GM21619 (cell line): Measurements from ENCODE around the gene OXTR.

Experiments
- ATAC-seq: cut with Tn5 transposase; IDR thresholded peaks from one replicate; pipeline ENCODE4 v1.9.1; 2021; ENCODE audit not compliant: unreplicated experiment

The OXTR gene

GRCh38 chr3:8769088-8769822 lies at the start of gene OXTR:
OXTR (minus strand) TSS chr3:8769613; CDS start chr3:8768187, 1,426 bp downstream.
- ATAC-seq: peak; percentile 73

- ATAC-seq: no peak
These were observed 48.1 kb upstream of the OXTR start for GRCh38 chr3:8817486-8817885.

- no peak for ATAC-seq
These were observed 46.7 kb upstream of the OXTR start for GRCh38 chr3:8816106-8816505.

- ATAC-seq: no peak
These were observed 44.0 kb upstream of the OXTR start for GRCh38 chr3:8813411-8813810.

- ATAC-seq: no peak
These were observed 41.1 kb upstream of the OXTR start for GRCh38 chr3:8810561-8810960.

GRCh38 chr3:8805774-8806173 lies 36.4 kb upstream of the OXTR start:
- ATAC-seq: no peak

- ATAC-seq: no peak
These were observed 32.8 kb upstream of the OXTR start for GRCh38 chr3:8802256-8802655.

- ATAC-seq: no peak
These were observed 30.6 kb upstream of the OXTR start for GRCh38 chr3:8800016-8800415.

GRCh38 chr3:8794247-8794646 lies 24.8 kb upstream of the OXTR start:
- ATAC-seq: no peak

GRCh38 chr3:8793242-8793641 lies 23.8 kb upstream of the OXTR start:
- no peak for ATAC-seq

GRCh38 chr3:8790529-8790928 lies 21.1 kb upstream of the OXTR start:
- no peak for ATAC-seq

- no peak for ATAC-seq
These were observed 15.4 kb upstream of the OXTR start for GRCh38 chr3:8784676-8785435.

GRCh38 chr3:8780279-8780678 lies 10.9 kb upstream of the OXTR start:
- ATAC-seq: no peak

- no peak for ATAC-seq
These were observed 9.1 kb upstream of the OXTR start for GRCh38 chr3:8778475-8778874.

- no peak for ATAC-seq
These were observed 8.5 kb upstream of the OXTR start for GRCh38 chr3:8777978-8778267.

GRCh38 chr3:8777201-8777977 lies 8.0 kb upstream of the OXTR start:
- no peak for ATAC-seq

- no peak for ATAC-seq
These were observed 7.0 kb upstream of the OXTR start for GRCh38 chr3:8776406-8776805.

GRCh38 chr3:8775602-8776001 lies 6.2 kb upstream of the OXTR start:
- ATAC-seq: no peak

- no peak for ATAC-seq
These were observed 5.8 kb upstream of the OXTR start for GRCh38 chr3:8775181-8775580.

GRCh38 chr3:8773941-8774542 lies 4.6 kb upstream of the OXTR start:
- no peak for ATAC-seq

- peak; percentile 24 for ATAC-seq
These were observed 887 bp downstream of the OXTR start for GRCh38 chr3:8768364-8769087.
